Suppressor macrophage treated with lipopolysaccharide for 1 hour (primary cell): ENCODE measurements around the gene FAM13A.

ENCODE experiments used
- DNase-seq, 3 donors: peaks; one replicate each; pipeline ENCODE4 v3.0.0-alpha.2; 2020 to 2022

The FAM13A gene

GRCh38 chr4:88705223-88705622 is 351.8 kb downstream of the FAM13A start:
- no peak for DNase-seq

GRCh38 chr4:88702782-88703181 is 354.2 kb downstream of the FAM13A start:
- no peak for DNase-seq

- no peak for DNase-seq
These were observed 358.5 kb downstream of the FAM13A start for GRCh38 chr4:88698519-88698918.

- peak; percentile 59 to 74 (median 65) for DNase-seq
These were observed 359.2 kb downstream of the FAM13A start, which contains the start of gene NAP1L5 for GRCh38 chr4:88697588-88698329. NAP1L5 (minus strand) TSS chr4:88697829; CDS start chr4:88697754, 75 bp downstream.

- no peak for DNase-seq
These were observed 359.8 kb downstream of the FAM13A start for GRCh38 chr4:88697141-88697540.

GRCh38 chr4:88696630-88697029 is 360.4 kb downstream of the FAM13A start:
- DNase-seq, result no peak

- no peak for DNase-seq
These were observed 363.2 kb downstream of the FAM13A start for GRCh38 chr4:88693792-88694191.

GRCh38 chr4:88690355-88690754 is 366.6 kb downstream of the FAM13A start:
- peak; percentile 13 to 33 (median 32) for DNase-seq

- no peak for DNase-seq
These were observed 375.8 kb downstream of the FAM13A start for GRCh38 chr4:88681209-88681608.
